AG08395 (cell line): ENCODE measurements around the gene RBFOX2.
A peak's percentile ranks its signal among the peaks of the same experiment; 100 is the strongest.

Experiments used
- DNase-seq: peaks from one replicate; pipeline ENCODE4 v3.0.0; 2012; ENCODE audit warnings: mixed read lengths, low spot score

RBFOX2 gene

GRCh38 chr22:35899736-35900135 is 128.9 kb downstream of the RBFOX2 start:
- no peak for DNase-seq

GRCh38 chr22:35896111-35896705 is 132.4 kb downstream of the RBFOX2 start:
- DNase-seq: no peak

GRCh38 chr22:35894937-35895708 is 133.5 kb downstream of the RBFOX2 start:
- peak; percentile 69 for DNase-seq

GRCh38 chr22:35894464-35894878 is 134.2 kb downstream of the RBFOX2 start:
- no peak for DNase-seq

GRCh38 chr22:35893698-35894097 is 134.9 kb downstream of the RBFOX2 start:
- no peak for DNase-seq

- peak; percentile 62 for DNase-seq
Measured at GRCh38 chr22:35892192-35892591, 136.4 kb downstream of the RBFOX2 start.

- DNase-seq: no peak
Measured at GRCh38 chr22:35891442-35891841, 137.2 kb downstream of the RBFOX2 start.

GRCh38 chr22:35889071-35889470 is 139.6 kb downstream of the RBFOX2 start:
- DNase-seq: no peak

GRCh38 chr22:35888181-35888870 is 140.3 kb downstream of the RBFOX2 start:
- DNase-seq: no peak

GRCh38 chr22:35887296-35887875 is 141.2 kb downstream of the RBFOX2 start:
- no peak for DNase-seq

GRCh38 chr22:35886309-35886708 is 142.3 kb downstream of the RBFOX2 start:
- DNase-seq: no peak

- DNase-seq: no peak
Measured at GRCh38 chr22:35884529-35884928, 144.1 kb downstream of the RBFOX2 start.

- DNase-seq: peak; percentile 33
Measured at GRCh38 chr22:35883031-35883620, 145.5 kb downstream of the RBFOX2 start.

- no peak for DNase-seq
Measured at GRCh38 chr22:35882211-35883030, 146.2 kb downstream of the RBFOX2 start.

- no peak for DNase-seq
Measured at GRCh38 chr22:35879351-35879750, 149.3 kb downstream of the RBFOX2 start.

- no peak for DNase-seq
Measured at GRCh38 chr22:35873426-35873825, 155.2 kb downstream of the RBFOX2 start.

GRCh38 chr22:35872451-35872850 is 156.2 kb downstream of the RBFOX2 start:
- DNase-seq: no peak

GRCh38 chr22:35870517-35871293 is 157.9 kb downstream of the RBFOX2 start:
- no peak for DNase-seq

GRCh38 chr22:35868938-35869337 is 159.7 kb downstream of the RBFOX2 start:
- no peak for DNase-seq

- no peak for DNase-seq
Measured at GRCh38 chr22:35866651-35867050, 162.0 kb downstream of the RBFOX2 start.
